AG04450 (cell line): ENCODE results near the gene FAM50B. TPM values are rescaled to one million over a fixed set of nuclear protein-coding genes. Genes with fewer than 3 reads are reported as not detected.
A peak's percentile ranks its signal among the peaks of the same experiment; 100 is the strongest.

Experiments used
- CTCF ChIA-PET: fragments of 300-600, 350-600 bp; formaldehyde crosslinking; extraction: SDS; loops from one replicate; lab custom pipeline; 2022; ENCODE audit warnings: antibody characterized with exemption, inconsistent platforms; lab: Charles Lee
- POLR2A ChIA-PET: fragments of 350-600 bp; formaldehyde crosslinking; extraction: SDS; loops from one replicate; lab custom pipeline; 2021; ENCODE audit warnings: antibody characterized with exemption, inconsistent platforms; lab: Yijun Ruan, JAX
- DNase-seq: peaks from one replicate; pipeline ENCODE4 v3.0.0-alpha.2; 2011; ENCODE audit warnings: low read depth, low spot score
- H3K27ac ChIP-seq: one replicate; pipeline ENCODE4 v1.5.1; 2012; ENCODE audit warnings: low read depth, low read length, control low read depth
- H3K27me3 ChIP-seq: one replicate; pipeline ENCODE4 v1.6.0; 2012; ENCODE audit warnings: low read length; ENCODE audit not compliant: control insufficient read depth, insufficient read depth
- H3K4me3 ChIP-seq: 2 replicates; pipeline ENCODE4 v1.5.1; 2011; ENCODE audit warnings: mild to moderate bottlenecking, low read depth, low read length, control low read depth
- H3K9me3 ChIP-seq: 2 replicates; pipeline ENCODE4 v1.5.1; 2012; ENCODE audit warnings: low read length; ENCODE audit not compliant: control insufficient read depth, insufficient read depth
- CTCF ChIP-seq: IDR thresholded peaks from 2 replicates; pipeline ENCODE4 v1.5.1; 2011; ENCODE audit warnings: low read depth, low read length, control low read depth, inconsistent platforms
- polyA plus RNA-seq: library from polyadenylated mRNA; depleted of rRNA; stranded (reverse); fragments of >200 nt; gene quantifications from 2 replicates; pipeline ENCODE4 v1.2.3, GENCODE V29; 2011

The FAM50B gene
- polyA plus RNA-seq, 1 experiment = 4.5 TPM

- TF ChIP-seq CTCF = no peak
- ChIA-PET CTCF (interaction anchor here (0.8 to 1.6 kb wide), 3 partner anchors 27 to 79 kb away, joined by 3 to 5 read pairs (median 4); no protein-coding TSS in a partner anchor), POLR2A (interaction anchor here (1.2 to 1.5 kb wide), 3 partner anchors 34 to 59 kb away, joined by 3 to 11 read pairs (median 3); partner anchors contain the start of gene FAM50B)
- no peak for DNase-seq
- Histone ChIP-seq H3K27ac (peak overlapping the region; percentile 78), H3K9me3 (no peaks in the 10 kb centered on the region; the same call in 1 of the 2 replicates), H3K27me3 (no peaks in the 10 kb centered on the region), H3K4me3 (no peak overlapping the region)
These were observed 41.0 kb upstream of the FAM50B start for GRCh38 chr6:3808199-3808598.

GRCh38 chr6:3808759-3809514 is 40.2 kb upstream of the FAM50B start:
- POLR2A ChIA-PET = interaction anchor here (0.6 to 1.5 kb wide), 6 partner anchors 33 to 171 kb away, joined by 3 to 11 read pairs (median 4); partner anchors contain the start of gene FAM50B
- peak; percentile 71 for DNase-seq
- H3K27ac ChIP-seq = peak overlapping the region; percentile 78
- peaks cover 2% of the 10 kb centered on the region; the same call in 1 of the 2 replicates for H3K9me3 ChIP-seq
- no peak overlapping the region for H3K4me3 ChIP-seq
- H3K27me3 ChIP-seq = no peaks in the 10 kb centered on the region
- 0 out of 2 replicates have a peak, but pooled peaks have one; percentile 14 for TF ChIP-seq CTCF
- CTCF ChIA-PET = interaction anchor here (0.8 to 1.6 kb wide), 3 partner anchors 26 to 79 kb away, joined by 3 to 5 read pairs (median 4); no protein-coding TSS in a partner anchor

- H3K27ac ChIP-seq = no peak overlapping the region
- POLR2A ChIA-PET = interaction anchor here (0.6 to 1.5 kb wide), 5 partner anchors 40 to 615 kb away, joined by 3 to 11 read pairs (median 4); partner anchors contain the start of gene FAM50B
- H3K4me3 ChIP-seq = no peak overlapping the region
- DNase-seq = no peak
- TF ChIP-seq CTCF = no peak
- no peaks in the 10 kb centered on the region for H3K27me3 ChIP-seq
- peaks cover 3% of the 10 kb centered on the region; the same call in 1 of the 2 replicates for H3K9me3 ChIP-seq
- CTCF ChIA-PET = interaction anchor here (1.3 to 1.6 kb wide), 2 partner anchors 61 to 78 kb away, joined by 3 to 5 read pairs; no protein-coding TSS in a partner anchor
These were observed 39.7 kb upstream of the FAM50B start for GRCh38 chr6:3809515-3809891.

GRCh38 chr6:3809982-3810381 is 39.2 kb upstream of the FAM50B start:
- DNase-seq = no peak
- H3K27ac ChIP-seq = no peak overlapping the region
- POLR2A ChIA-PET = interaction anchor here (0.6 to 1.5 kb wide), 2 partner anchors 61 to 616 kb away, joined by 3 to 11 read pairs; no protein-coding TSS in a partner anchor
- no peaks in the 10 kb centered on the region for H3K27me3 ChIP-seq
- CTCF ChIA-PET = interaction anchor here (1.6 kb wide), 1 partner anchor 78 kb away, joined by 5 read pairs; no protein-coding TSS in a partner anchor
- no peak for TF ChIP-seq CTCF
- H3K4me3 ChIP-seq = no peak overlapping the region
- peaks cover 3% of the 10 kb centered on the region; the same call in 1 of the 2 replicates for H3K9me3 ChIP-seq
